Measurements from ENCODE around the gene SHE. TPM values are rescaled to one million over a fixed set of nuclear protein-coding genes. Genes with fewer than 3 reads are reported as not detected.
A peak's percentile ranks its signal among the peaks of the same experiment; 100 is the strongest.

SHE gene
- total RNA-seq, 1 donor from 2014 or later, result 30.5 TPM

DNA sequence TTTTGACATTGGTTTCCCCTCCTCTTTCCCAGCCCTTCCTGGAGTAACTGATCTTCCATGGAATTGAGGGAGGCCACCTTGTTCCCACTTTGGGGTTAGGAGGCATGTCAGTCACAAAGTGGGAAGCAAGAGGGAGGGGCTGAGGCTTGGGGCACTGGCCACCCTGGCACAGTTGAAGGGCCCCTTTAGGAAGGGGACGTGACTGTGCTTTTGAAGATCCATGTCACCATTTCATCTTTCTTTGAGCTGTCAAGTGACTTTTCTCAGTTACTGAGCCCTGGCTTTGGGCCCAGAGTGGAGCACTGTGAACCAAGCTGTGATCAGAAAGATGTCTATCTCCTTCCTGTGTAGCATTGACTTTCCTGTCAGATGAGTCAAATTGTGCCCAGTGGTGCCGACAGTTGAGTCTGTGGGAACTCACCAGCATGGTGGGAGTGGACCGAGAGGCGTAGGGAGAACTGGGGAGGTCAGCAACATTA is 38.7 kb downstream of the SHE start:
- ATAC-seq (peak; percentile 48), DNase-seq (ENCODE audit: low spot score) (no peak)
- intact Hi-C loops (cut with DNase I), result no loop called here

DNA sequence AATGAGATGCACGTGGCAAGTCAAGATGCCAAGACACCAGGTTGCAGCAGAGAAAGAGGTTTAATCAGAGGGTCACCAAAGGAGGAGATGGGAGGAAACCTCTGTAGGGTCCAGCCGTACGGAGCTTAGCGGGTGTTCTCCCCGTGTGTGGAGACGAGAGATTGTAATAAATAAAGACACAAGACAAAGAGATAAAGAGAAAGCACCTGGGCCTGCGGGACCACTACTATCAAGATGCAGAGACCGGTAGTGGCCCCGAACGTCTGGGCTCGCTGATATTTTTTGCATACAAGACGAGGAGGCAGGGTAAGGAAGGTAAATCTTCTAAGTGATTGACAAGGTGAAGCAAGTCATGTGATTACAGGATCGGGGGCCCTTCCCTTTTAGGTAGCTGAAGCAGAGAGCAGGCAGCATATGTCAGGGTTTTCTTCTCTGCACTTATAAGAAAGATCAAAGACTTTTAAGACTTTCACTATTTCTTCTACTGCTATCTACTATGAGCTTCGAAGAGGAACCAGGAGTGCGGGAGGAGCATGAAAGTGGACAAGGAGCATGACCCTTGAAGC is 41.4 kb downstream of the SHE start:
- no peak for ATAC-seq
- DNase-seq (ENCODE audit: low spot score), result no peak
- intact Hi-C loops (cut with DNase I), result no loop called here

DNA sequence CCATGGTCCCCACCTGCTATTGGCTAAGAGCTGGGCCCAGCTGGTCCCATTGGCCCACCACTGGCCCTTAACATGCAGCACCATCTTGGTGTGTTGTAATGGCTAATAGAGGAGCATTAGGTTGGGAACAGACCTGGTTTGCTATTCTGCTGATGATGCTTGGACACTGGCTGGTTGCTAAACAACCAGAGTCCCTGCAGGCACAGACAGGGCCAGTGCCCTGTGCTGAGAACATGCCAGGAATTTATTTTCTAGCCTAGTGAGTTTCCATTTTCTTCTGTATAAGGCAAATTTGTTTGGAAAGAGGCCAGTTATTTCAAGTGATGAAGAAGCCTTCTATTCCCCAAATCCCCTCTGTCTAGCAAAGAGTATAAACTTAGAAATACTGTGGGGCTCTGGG is 43.1 kb downstream of the SHE start:
- no peak for DNase-seq (ENCODE audit: low spot score)

GRCh38 chr1:154456631-154457030 is 45.6 kb downstream of the SHE start:
- intact Hi-C loops (cut with DNase I), result no loop called here
- no peak for ATAC-seq
- no peak for DNase-seq (ENCODE audit: low spot score)

More for the DNA sequence above, 43.1 kb downstream of the SHE start:
- intact Hi-C loops (cut with DNase I), result no loop called here
- no peak for ATAC-seq

DNA sequence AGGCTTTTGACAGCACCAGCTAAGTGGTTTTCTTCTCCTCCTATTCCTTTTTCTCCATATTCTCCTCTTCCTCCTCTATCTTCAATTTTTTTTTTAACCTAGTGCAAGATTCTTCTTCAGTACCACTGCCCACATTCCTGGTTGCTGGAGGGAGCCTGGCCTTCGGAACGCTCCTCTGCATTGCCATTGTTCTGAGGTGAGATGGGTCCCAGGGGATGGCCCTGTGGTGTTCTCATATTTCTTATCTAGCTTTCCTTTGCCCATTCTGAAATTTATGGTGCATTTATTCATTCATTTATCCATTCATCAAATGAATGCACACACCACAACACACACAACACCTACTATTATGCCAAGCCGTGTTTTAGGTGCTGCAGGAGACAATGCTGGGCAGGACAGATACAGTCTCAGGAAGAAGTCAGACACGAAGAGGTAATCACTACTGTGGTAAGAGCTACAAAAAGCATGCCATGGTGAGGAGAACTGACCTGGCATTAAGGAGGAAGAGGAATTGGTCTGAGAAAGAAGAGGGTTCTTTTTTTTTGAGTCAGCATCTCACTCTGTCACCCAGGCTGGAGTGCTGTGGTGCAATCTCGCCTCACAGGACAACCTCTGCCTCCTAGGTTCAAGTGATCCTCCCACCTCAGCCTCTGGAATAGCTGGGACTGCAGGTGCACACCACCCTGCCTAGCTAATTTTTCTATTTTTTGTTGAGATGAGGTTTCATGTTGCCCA is 47.7 kb downstream of the SHE start:
- intact Hi-C loops (cut with DNase I), result no loop called here
- no peak for ATAC-seq

GRCh38 chr1:154453574-154454352 is 48.4 kb downstream of the SHE start:
- no peak for DNase-seq (ENCODE audit: low spot score)
- intact Hi-C loops (cut with DNase I), result no loop called here
- ATAC-seq, result peak; percentile 91

More for the DNA sequence above, 47.7 kb downstream of the SHE start:
- DNase-seq (ENCODE audit: low spot score), result no peak

GRCh38 chr1:154453161-154453560 is 49.1 kb downstream of the SHE start:
- intact Hi-C loops (cut with DNase I), result no loop called here
- peak; percentile 55 for ATAC-seq

DNA sequence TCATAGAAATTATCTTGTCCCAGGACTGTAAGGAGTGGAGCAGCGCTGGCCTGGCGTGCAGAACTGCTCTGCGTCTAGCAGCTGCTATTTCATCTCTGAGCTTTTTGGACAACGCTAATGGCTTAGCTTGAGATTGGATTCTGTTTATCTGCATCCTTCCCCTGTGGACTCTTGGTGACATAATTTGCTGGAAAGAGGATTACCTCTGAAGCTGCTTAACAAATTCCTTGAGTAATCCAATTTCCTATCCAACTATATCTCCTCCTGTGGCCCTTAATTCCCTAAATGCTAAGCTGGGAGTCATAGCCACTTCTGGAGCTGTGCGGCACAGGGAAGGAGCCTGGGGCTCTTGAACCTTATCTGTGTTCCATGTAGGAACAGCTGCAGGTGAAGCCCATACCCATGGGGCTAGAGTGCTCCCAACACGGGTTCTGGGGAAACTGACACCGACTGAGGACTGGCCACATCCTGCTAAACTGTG is 53.8 kb downstream of the SHE start:
- intact Hi-C loops (cut with DNase I), result no loop called here
- ATAC-seq (no peak), DNase-seq (ENCODE audit: low spot score) (no peak)

More at GRCh38 chr1:154453161-154453560, 49.1 kb downstream of the SHE start:
- no peak for DNase-seq (ENCODE audit: low spot score)

GRCh38 chr1:154446789-154447188 is 55.4 kb downstream of the SHE start:
- intact Hi-C loops (cut with DNase I), result no loop called here
- ATAC-seq, result no peak
- DNase-seq (ENCODE audit: low spot score), result no peak

DNA sequence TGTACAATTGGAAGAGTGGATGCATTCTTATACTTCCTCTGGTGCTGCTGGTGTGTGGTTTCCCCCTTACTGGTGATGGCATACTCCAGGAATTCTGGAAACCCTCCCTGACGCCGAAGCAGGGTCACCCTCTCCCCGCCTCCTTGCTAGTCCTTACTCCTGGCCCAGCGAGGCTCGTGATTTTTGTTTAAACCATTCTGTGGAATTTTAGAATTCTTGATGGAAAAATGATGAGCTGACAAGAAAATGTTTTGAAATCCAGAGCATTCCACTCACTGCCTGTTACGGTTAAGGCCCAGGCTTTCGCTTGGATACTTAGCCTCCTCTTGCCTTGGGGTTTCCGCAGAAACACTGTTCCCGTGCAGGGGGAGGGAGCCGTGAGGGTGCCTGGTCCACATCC is 55.9 kb downstream of the SHE start:
- DNase-seq (ENCODE audit: low spot score), result no peak
- intact Hi-C loops (cut with DNase I), result no loop called here
- ATAC-seq, result peak; percentile 90

DNA sequence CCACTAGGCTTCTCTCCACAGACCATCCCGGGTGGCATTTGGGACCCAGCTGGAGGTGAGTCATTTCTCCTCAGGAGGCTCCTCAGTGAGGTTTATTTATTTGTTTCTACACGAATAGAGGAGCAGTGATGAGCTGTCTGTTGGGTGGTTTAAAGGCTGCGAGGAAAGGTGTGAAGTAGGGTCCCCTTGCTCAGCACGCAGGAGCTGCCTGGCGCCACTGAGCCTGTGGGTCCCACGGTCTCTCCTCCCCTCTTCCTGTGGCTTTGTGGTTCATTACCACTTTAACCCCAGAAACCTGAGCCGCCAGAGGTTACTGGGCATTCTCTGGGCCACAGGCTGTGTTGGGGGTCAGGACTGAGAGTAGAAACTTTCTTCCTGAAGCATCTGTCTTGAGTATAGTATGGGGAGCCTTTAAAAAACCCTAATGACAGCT is 57.2 kb downstream of the SHE start:
- DNase-seq (ENCODE audit: low spot score) (no peak), ATAC-seq (no peak)
- intact Hi-C loops (cut with DNase I), result no loop called here

- intact Hi-C loops (cut with DNase I), result no loop called here
- DNase-seq (ENCODE audit: low spot score) (no peak), ATAC-seq (no peak)
Observed at GRCh38 chr1:154443274-154444013, 58.8 kb downstream of the SHE start.

DNA sequence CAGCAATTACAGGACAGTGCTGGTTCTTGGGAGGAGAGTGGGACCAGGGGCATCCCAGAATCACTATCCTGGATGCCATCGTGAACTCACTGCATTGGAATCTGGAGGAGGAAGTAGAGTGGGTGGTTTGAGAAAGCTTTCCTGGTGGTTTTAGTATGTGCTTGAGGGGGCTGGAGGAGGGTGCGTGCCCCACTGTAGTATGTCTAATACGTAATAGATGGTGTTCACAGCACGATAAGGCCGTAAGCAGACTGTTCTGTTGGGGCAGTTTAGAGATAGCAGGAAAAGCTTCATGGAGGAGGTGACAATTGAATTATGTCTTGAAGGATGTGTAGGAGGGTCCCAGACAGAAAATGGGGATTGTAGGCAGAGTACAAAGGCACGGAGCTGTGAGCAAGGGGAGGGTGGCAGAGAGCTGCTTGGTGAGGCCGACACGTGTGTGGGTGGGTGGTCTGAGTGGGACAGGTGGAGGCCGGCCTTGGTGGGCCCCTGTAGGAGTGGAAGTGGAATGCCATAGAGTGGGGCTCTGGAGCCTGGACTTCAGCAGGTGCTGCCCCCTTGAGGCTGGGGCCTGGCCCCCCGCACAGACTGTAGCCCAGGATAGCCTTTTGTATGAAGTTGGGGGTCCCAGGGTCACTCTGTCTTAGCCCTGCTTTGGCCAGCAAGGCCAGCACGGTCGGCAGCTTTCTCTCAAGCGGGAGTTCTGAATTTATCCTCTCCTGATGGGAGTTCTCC is 60.0 kb downstream of the SHE start:
- ATAC-seq (no peak), DNase-seq (ENCODE audit: low spot score) (no peak)
- intact Hi-C loops (cut with DNase I), result no loop called here

GRCh38 chr1:154441241-154441888 is 60.8 kb downstream of the SHE start:
- intact Hi-C loops (cut with DNase I), result no loop called here
- DNase-seq (ENCODE audit: low spot score) (no peak), ATAC-seq (no peak)

DNA sequence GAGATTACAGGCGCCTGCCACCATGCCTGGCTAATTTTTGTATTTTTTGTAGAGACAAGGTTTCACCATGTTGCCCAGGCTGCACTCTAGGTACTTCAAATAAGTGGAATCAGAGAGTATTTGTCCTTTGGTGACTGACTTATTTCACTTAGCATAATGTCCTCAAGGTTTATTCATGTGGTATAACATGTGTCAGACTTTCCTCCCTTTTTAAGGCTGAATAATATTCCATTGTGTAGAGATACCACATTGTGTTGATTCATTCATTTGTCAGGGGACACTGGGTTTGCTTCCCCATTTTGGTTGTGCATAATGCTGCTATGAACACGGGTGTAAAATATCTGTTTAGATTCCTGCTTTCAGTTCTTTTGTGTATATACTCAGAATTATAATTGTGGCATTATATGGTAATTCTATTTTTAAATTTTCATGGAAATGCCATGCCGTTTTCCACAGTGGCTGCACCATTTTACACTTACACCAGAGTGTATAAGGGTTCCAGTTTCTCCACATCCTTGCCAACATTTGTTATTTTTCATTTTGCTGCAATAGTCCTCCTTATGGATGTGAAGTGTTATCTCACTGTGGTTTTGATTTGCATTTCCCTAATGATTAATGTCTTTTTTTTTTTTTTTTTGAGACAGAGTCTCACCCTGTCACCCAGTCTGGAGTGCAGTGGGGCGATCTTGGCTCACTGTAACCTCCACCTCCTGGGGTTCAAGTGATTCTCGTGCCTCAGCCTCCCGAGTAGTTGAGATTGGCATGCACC is 62.0 kb downstream of the SHE start:
- ATAC-seq (no peak), DNase-seq (ENCODE audit: low spot score) (no peak)
- intact Hi-C loops (cut with DNase I), result no loop called here

DNA sequence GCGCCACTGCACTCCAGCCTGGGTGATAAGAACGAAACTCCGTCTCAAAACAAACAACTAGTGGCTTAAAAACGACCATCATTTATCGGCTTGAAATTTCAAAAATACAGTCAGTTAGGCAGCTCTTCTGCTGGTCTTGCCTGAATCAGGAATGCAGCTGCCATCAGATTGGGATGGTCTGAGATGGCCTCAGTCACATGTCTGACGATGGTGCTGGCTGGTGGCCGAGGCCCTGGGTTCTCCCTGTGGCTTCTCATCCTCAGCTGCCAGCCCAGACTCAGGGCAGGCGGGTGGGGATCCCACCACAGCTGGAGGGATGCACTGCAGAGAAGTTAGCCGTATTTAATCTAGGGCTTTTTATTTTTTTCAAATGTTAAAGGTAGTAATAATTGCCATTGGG is 65.8 kb downstream of the SHE start:
- DNase-seq (ENCODE audit: low spot score) (no peak), ATAC-seq (no peak)
- intact Hi-C loops (cut with DNase I), result no loop called here

GRCh38 chr1:154435599-154436200 is 66.5 kb downstream of the SHE start:
- intact Hi-C loops (cut with DNase I), result no loop called here
- DNase-seq (ENCODE audit: low spot score) (no peak), ATAC-seq (no peak)

Data from sciatic nerve (tissue), 2 donors.